ENCODE results near the gene ASB6. TPM values are rescaled to one million over a fixed set of nuclear protein-coding genes. Genes with fewer than 3 reads are reported as not detected.

ASB6 gene, protein sequence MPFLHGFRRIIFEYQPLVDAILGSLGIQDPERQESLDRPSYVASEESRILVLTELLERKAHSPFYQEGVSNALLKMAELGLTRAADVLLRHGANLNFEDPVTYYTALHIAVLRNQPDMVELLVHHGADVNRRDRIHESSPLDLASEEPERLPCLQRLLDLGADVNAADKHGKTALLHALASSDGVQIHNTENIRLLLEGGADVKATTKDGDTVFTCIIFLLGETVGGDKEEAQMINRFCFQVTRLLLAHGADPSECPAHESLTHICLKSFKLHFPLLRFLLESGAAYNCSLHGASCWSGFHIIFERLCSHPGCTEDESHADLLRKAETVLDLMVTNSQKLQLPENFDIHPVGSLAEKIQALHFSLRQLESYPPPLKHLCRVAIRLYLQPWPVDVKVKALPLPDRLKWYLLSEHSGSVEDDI
- 10 to 100 TPM; 12.4 to 22.2 (median 16.8) TPM for polyA plus RNA-seq (ENCODE audit: insufficient read length in 4 of 4)

DNA sequence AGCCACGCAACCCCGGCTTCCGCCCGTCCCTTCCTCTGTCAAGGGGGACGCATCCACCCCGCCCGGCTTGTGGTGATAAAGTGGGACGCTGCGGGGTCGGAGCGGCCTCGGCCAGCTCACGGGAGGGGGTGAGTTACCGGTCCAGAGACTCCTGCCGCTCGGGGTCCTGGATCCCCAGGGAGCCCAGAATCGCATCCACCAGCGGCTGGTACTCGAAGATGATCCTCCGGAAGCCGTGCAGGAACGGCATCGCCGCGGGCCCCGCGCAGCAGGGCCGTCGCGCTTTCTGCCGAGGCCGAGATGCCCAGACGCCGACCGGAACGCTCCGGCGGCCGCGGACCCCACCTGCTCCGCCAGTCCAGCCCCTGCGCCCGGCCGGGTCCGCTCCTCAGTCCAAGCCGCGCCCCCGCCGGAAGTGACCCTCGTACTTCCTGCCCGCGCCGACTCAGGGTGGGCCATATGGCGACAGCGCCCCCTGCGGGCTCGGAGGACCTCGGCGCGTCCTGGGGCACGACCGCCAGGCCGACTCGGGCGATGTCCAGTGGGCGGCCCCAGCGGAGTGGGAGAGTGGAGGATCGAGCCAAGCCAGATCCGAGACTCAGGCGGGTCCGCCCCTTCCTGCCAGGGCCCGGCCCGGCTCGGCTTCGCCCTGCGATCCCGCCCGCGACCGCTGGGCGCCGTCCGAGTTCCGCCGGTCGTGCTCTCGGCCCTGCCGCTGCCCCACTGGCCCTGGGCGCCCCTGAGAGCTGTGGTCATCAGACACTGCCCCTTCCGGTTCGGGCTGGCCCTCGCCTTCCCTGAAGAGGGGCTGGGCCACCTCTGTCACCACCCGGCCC is at the start of gene ASB6:
Gene ASB6 (minus strand): TSS at position 402 of the 836 bp plus-strand sequence. CDS start 152 bp downstream, at position 250.
- DNase-seq (ENCODE audit: low read depth in 4 of 4, low spot score in 3 of 4) = peak; percentile 91 to 95 (median 93)

DNA sequence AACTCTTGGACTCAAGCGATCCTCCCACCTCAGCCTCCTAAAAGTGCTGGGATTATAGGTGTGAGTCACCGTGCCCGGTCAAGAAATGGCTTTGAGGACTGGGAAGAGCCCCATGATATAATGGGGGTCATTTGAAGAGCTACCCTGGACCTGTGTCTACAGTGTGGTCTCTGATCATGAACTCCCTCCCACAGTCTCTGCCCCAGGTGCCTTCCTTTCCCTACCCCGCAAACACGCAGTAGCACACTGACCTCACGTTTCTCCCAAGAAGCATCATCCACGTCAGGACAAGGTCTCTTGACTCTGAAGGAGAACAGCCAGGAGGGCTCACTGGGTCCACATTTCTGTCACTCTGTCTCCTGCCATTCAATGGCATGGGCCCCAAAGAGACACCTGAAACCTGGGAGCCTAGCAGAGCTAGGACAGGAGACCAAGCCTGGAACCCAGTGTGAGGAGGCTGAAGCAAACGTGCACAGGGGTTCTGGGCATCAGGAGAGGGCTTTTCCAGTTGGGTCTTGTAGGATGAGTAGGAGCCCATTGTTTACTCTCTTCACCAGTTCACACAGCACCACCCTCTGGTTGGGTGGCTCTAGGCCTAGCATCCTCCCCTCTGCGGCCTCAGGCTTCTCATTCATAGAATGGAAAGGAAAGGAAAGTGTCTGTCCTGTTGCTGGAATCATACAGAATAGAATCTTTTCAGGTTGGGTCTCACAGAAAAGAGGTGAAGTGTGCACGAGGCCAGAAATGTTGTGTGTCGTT is 46.5 kb upstream of the ASB6 start:
- no peak for DNase-seq (ENCODE audit: low read depth in 4 of 4, low spot score in 3 of 4)

DNA sequence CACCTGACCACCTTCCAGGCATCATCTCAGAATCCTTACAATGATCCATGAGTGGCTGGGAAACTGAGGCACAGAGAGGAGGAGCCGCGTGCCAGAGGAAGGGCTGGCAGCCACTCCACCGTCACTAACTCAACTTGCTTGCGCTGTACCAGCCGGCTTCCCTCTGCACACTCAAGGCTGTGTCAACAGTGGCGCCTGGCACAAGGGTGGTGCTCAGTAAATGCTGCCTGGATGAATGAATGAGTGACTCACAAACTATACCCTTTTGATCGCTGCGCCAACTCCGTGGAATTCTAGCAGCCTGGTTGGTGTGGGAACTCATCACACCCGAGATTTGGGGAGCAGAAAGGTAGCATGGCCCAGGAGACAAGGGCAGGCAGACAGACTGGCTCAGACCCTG is 45.4 kb upstream of the ASB6 start:
- no peak for DNase-seq (ENCODE audit: low read depth in 4 of 4, low spot score in 3 of 4)

DNA sequence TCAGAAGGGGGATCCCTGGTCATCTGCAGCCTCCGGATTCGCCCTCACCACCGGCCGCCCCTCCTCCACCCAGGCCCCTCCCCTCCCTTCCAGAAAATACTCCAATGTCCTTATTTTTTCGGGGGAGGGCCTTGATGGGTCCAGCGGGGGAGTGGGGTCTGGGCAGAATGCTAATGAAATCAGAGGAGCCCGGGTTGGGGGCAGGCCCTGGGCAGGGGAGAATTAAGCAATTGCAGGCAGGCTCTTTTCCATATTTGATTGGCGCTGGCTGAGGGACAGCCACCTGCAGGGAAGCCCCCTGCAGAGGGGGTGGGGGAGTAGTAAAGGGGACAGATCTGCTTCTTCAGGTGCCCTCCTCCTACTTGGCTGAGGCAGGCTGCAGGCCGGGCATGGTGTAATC is 44.8 kb upstream of the ASB6 start:
- DNase-seq (ENCODE audit: low read depth in 4 of 4, low spot score in 3 of 4) = no peak

DNA sequence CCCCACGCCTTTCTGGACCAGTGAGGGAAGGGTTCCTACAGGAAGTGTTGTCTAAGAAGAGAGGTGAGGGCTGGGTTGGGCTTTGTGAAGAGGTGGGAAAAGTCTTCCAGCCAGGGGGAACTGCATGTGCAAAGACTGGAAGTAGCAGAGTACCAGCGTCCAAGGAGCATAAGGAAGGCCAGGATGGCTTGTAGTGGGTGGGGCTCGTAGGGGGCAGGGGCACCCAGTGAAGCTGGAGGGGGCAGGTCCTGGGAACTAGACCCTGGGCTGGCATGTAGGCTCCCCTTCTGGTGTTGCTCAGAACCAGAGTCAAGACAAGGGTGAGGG is 43.9 kb upstream of the ASB6 start:
- DNase-seq (ENCODE audit: low read depth in 4 of 4, low spot score in 3 of 4) = no peak

DNA sequence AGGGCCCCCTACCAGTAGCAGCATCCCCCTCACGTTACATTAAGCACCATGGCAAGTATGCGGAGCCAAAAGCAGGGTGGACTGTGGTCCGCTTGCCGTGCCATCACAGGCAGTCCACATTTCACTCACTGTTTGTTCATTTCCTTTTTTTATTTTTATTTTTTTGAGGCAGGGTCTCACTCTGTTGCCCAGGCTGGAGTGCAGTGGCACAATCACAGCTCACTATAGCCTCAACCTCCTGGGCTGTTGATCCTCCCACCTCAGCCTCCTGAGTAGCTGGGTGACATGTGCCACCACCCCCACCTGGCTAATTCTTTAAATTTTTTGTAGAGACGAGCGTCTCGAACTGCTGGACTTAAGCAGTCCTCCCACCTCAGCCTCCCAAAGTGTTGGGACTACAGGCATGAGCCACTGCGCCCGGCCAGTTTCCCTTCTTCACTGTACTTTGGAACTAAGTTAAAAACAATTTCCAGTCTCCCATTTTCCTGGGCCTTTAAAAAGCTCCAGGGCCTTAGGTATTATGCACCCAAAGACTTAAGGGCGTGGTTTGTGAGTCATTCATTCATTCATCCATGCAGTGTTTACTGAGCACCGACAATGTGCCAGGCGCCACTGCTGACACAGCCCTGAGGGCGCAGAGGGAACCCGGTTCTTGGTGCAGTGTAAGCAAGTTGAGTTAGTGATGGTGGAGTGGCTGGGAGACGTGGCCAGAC is 43.4 kb upstream of the ASB6 start:
- no peak for DNase-seq (ENCODE audit: low read depth in 4 of 4, low spot score in 3 of 4)

DNA sequence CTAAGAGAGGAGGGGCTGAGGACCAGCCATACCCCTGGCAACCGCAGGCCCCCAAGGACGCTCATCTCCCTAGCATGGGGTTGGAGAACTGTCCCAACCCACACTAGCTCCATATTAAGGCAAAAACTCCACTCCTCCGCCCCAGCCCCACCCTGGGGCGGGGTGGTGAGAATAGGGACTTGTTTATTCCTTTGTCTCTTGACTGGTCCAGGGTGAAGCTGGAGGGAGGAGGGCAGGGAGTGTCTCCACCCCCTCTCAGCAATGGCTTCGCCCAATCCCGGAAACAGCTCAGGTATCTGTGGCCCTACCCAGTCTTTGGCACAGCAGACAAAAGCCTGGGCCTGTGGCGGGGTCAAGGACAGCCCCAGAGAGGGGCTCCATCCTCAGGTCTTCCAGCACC is 40.4 kb upstream of the ASB6 start:
- no peak for DNase-seq (ENCODE audit: low read depth in 4 of 4, low spot score in 3 of 4)

DNA sequence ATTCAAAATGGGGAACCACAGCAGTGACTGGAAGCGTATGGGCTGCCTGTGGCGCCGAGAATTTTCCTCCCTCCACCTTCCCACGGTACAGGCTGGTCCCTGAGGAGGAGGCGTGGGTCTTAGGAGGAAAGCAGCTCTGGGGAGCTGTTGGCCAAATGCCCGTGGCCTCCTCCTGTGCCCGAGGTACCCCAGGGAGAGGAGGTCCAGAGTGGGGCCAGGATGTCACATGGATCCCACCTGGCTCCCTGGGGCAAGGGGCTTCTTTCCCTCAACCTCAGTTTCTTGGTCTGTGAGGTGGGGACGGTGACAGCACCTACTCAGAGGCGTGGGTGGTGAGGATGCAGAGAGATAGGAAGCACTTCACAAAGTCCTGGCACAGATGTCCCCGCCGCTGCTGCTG is 40.0 kb upstream of the ASB6 start:
- no peak for DNase-seq (ENCODE audit: low read depth in 4 of 4, low spot score in 3 of 4)

DNA sequence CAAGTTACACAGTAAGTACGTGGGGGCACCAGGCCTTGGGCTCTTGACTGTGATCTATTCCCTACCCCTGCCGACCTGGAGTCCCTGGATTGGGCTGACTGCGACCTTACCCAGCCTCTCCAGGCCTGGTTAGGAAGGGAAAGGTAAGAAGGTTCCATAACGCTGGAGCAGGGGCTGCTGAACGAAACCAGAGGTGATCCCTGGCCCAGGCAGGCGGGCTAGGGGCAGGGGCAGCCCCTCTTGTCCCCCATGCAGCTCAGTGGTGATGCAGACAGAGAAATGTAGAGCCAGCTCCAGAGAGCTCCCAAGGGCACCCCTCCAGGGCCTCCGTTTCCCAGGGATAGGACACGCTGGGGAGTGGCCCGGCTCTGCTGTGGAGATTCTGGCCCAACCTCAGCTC is 37.6 kb upstream of the ASB6 start:
- DNase-seq (ENCODE audit: low read depth in 4 of 4, low spot score in 3 of 4) = no peak

DNA sequence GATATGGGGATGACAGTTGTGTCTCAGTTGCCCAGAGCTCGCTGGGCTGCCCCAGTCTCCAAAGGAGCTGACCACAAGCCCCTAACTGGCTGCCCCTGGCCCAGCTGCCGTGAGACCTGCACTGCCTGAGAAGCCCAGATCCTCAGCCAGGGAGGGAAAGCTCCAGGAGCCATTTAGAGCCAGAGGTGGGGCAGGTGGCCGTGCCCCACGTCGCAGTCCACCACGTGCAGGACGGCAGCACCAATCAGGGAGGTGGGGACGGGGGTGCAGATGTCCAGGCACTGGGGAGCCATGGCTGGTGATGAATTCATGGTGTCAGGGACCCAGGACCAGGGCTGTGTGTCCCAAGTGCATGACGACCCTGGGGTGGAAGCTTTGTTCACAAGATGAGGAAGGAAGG is 36.9 kb upstream of the ASB6 start:
- no peak for DNase-seq (ENCODE audit: low read depth in 4 of 4, low spot score in 3 of 4)

DNA sequence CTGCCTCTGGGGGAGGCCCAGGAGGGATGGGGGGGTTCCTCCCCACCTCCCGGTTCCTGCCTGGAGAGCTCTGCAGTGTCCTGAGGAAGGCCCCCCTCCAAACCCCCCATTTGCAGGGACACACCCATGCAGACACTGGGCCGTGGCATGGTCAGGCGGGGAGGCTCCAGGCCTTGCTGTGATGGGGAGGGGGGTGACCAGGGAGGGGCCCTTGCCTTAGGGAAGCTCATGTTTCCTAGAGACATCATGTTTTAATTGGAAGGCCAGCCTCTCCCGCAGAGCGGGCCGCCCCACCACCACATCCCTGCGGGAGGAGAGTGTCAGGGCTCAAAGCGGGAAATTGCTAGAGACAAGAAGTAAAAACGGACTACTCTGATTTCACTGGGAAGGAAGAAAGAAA is 35.5 kb upstream of the ASB6 start:
- DNase-seq (ENCODE audit: low read depth in 4 of 4, low spot score in 3 of 4) = no peak

DNA sequence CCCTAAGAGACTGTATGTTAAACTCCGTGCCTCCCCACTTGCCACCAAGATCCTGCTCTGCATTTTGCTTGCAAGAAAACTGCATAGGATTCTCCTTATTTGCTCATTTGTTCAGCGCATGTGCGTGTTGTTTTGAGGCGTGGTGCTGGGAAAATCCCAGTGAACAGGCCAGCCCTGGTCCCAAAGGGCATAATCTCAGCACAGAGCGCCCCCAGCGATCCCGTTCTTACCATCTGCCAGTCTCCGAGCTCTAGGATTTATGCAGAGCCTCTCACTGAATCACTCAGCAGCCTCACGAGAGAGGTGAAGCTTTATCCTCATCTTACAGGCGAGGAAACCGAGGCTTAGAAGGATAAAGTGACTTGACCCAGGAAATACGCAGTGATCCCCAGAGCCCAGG is 35.0 kb upstream of the ASB6 start:
- no peak for DNase-seq (ENCODE audit: low read depth in 4 of 4, low spot score in 3 of 4)

DNA sequence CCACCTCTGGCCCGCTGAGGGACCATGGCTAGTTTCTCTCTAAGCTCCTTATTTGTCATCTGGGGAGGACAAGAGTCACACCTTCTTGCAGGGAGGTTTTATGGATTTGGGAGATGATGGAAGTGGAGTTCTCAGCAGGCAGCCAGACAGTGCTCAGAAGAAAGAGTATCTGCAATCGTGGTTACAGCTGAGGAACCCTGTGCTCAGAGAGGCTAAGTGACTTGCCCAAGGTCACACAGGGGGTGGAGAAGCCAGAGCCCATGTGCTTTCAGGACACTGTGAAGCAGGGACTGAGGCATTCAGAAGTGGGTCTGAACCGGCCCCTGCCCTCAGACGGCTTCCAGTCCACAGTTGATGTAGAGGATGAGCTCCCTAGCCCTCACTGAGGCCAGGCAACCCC is 34.3 kb upstream of the ASB6 start:
- no peak for DNase-seq (ENCODE audit: low read depth in 4 of 4, low spot score in 3 of 4)

DNA sequence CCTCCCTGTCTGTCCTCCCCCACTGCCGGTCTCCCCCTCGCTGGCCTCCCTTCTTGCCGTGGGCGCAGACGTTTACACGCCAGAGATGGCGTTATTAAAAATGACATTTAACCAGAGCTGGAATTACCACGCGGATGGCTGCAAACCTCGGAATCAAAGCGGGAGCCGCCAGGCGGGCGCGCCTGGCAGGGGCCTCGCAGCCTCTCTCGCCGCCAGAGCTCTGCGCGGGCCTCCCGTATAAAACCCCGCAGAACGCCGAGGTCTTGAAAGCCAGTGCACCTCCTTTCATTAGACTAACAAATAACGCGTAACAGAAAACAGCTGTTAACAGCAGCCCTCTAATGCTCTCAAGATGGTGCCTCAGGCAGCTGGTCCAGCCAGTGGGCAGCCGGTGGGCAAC is 33.7 kb upstream of the ASB6 start:
- DNase-seq (ENCODE audit: low read depth in 4 of 4, low spot score in 3 of 4) = no peak

DNA sequence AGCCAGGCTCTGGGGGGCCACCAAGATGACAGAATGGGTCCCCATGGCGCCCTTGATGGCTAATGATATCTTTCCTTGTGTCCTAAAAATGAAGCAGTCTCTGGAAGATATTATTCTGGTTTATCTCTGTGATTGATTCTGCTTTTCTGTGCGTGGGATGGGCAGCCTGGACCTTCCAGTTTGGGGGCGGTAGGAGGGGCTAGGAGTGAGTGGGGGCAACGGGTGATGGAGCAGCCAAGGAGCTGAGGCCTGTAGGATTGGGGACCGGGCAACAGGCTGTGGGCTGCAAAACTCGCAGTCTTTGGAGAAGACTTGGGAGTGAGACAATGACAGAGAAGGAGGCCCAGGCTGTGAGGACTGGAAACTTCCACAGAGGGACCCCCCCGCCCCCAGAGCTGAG is 32.3 kb upstream of the ASB6 start:
- DNase-seq (ENCODE audit: low read depth in 4 of 4, low spot score in 3 of 4) = no peak

DNA sequence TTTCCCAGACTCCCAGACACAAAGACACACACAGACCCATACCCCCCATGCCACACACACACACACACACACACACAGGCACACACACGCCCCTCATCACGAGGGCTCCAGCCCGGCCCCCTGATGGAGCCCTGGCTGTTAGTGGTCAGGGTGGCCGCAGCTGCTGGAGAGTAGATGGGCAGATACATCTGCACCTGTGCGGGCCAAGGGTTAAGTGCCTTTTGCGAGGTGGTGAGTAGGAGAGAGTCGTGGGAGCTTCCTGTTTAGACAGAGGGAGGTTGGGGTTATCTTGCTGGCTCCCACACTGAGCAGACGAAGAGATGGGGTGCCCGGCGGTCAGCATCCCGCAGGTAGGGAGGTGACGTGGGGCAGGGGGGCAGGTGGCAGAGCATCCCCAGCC is 31.7 kb upstream of the ASB6 start:
- no peak for DNase-seq (ENCODE audit: low read depth in 4 of 4, low spot score in 3 of 4)

DNA sequence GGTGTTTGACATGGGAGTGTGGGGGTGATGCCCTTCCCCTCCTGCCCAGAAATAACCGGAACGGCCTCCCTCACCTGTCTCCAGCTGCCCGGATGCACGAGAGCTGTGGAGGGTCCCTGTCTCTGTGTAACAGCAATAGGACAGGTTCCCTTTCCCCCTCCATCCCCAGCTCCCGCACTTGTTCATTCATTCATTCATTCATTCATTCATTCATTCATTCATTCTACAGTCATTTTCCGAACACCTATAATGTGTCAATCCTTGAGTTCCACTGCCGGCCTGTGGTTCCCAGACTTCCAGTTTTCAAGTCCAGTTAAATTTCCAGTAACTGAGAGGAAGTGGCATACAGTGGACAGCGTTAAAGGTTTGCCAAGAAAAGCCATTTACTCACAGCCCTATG is 30.8 kb upstream of the ASB6 start:
- no peak for DNase-seq (ENCODE audit: low read depth in 4 of 4, low spot score in 3 of 4)

DNA sequence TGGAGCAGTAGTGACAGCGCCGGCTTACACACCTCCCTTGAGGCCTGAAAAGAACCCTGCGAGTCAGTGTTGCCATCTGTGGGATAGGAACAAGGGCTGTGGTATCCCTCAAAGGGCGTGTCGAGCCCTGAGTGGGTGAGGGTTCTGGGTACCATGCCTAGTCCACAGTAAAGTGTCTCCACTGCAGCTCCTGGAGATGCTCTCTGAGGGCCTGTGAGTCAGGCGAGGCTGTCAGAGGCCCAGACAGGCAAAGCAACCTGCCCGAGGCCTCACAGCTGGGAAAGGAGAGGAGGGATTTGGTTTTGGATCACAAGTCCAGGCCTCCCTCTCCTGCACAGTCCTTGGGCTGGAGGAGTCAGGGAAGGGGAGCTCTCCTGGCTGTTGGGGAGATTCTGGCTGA is 29.6 kb upstream of the ASB6 start:
- DNase-seq (ENCODE audit: low read depth in 4 of 4, low spot score in 3 of 4) = no peak

DNA sequence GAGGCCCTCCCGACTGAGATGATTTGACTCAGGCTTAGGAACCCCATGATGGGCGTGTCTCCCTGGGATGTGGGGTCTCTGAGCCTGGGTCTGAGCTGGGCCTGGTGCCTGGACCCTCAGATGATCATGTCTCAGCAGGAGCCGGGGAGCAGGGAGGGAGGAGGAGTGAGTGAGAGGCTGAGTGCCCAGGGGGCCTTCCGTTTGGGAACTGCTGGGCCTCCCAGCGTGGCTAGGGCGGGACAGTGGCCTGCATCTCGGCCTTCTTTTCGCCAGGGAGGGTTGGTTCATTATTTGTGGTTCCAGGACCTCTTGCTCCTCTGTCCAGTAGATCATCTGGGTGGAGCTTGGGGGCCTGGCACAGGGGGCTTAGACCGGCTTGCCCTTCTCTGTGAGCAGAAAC is 29.1 kb upstream of the ASB6 start:
- DNase-seq (ENCODE audit: low read depth in 4 of 4, low spot score in 3 of 4) = no peak

DNA sequence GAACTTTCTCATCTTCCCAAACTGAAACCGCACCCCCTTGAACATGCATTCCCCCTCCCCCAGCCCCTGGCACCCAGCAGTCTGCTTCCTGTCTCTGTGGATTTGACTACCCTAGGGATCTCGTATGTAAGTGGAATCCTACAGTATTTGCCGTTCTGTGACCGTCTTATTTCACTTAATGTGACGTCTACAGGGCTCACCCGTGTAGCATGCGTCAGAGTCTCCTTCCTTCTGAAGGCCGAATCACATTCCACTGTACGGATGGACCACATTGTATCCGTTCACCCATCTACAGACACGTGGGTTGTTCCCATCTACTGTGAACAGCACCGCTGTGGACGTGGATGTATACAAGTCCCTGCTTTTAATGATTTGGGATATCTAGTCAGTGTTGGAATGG is 28.0 kb upstream of the ASB6 start:
- no peak for DNase-seq (ENCODE audit: low read depth in 4 of 4, low spot score in 3 of 4)
